ENCODE measurements around the gene CSMD2.
"Not testable (repeated sequence)": the region's sequence is repeated elsewhere in the genome, so short reads cannot be mapped to it uniquely, and the experiment has no call there.

The CSMD2 gene

GRCh38 chr1:34054920-34055319, 110.1 kb downstream of the CSMD2 start:
- DNase-seq (ENCODE audit: low read depth in 2 of 2) = no peak

- DNase-seq (ENCODE audit: low read depth in 2 of 2) = no peak
These were observed 111.4 kb downstream of the CSMD2 start for GRCh38 chr1:34053660-34054059.

GRCh38 chr1:34052565-34052964, 112.5 kb downstream of the CSMD2 start:
- no peak for DNase-seq (ENCODE audit: low read depth in 2 of 2)

- DNase-seq (ENCODE audit: low read depth in 2 of 2) = no peak
These were observed 114.1 kb downstream of the CSMD2 start for GRCh38 chr1:34050709-34051485.

- DNase-seq (ENCODE audit: low read depth in 2 of 2) = no peak
These were observed 115.0 kb downstream of the CSMD2 start for GRCh38 chr1:34049994-34050393.

- DNase-seq (ENCODE audit: low read depth in 2 of 2) = no peak
These were observed 115.6 kb downstream of the CSMD2 start for GRCh38 chr1:34049477-34049876.

GRCh38 chr1:34037856-34038255, 127.2 kb downstream of the CSMD2 start:
- DNase-seq (ENCODE audit: low read depth in 2 of 2) = no peak

- no peak for DNase-seq (ENCODE audit: low read depth in 2 of 2)
These were observed 127.9 kb downstream of the CSMD2 start for GRCh38 chr1:34037109-34037508.

GRCh38 chr1:34034036-34034435, 131.0 kb downstream of the CSMD2 start:
- DNase-seq (ENCODE audit: low read depth in 2 of 2) = no peak

GRCh38 chr1:34029954-34030353, 135.1 kb downstream of the CSMD2 start:
- no peak for DNase-seq (ENCODE audit: low read depth in 2 of 2)

- DNase-seq (ENCODE audit: low read depth in 2 of 2) = no peak
These were observed 135.5 kb downstream of the CSMD2 start for GRCh38 chr1:34029515-34029914.

- no peak for DNase-seq (ENCODE audit: low read depth in 2 of 2)
These were observed 136.5 kb downstream of the CSMD2 start for GRCh38 chr1:34028381-34029055.

- DNase-seq (ENCODE audit: low read depth in 2 of 2) = no peak
These were observed 139.4 kb downstream of the CSMD2 start for GRCh38 chr1:34025675-34026074.

- no peak for DNase-seq (ENCODE audit: low read depth in 2 of 2)
These were observed 140.5 kb downstream of the CSMD2 start for GRCh38 chr1:34024485-34024884.

GRCh38 chr1:34019741-34020552, 145.1 kb downstream of the CSMD2 start:
- no peak for DNase-seq (ENCODE audit: low read depth in 2 of 2)

- no peak for DNase-seq (ENCODE audit: low read depth in 2 of 2)
These were observed 146.7 kb downstream of the CSMD2 start for GRCh38 chr1:34018285-34018684.

GRCh38 chr1:34016281-34016680, 148.7 kb downstream of the CSMD2 start:
- DNase-seq (ENCODE audit: low read depth in 2 of 2) = not testable (repeated sequence)

- DNase-seq (ENCODE audit: low read depth in 2 of 2) = no peak
These were observed 150.9 kb downstream of the CSMD2 start for GRCh38 chr1:34013958-34014737.

GRCh38 chr1:34013136-34013535, 151.9 kb downstream of the CSMD2 start:
- no peak for DNase-seq (ENCODE audit: low read depth in 2 of 2)

- no peak for DNase-seq (ENCODE audit: low read depth in 2 of 2)
These were observed 155.6 kb downstream of the CSMD2 start for GRCh38 chr1:34009340-34009985.

GRCh38 chr1:34007760-34008159, 157.3 kb downstream of the CSMD2 start:
- DNase-seq (ENCODE audit: low read depth in 2 of 2) = no peak

All from stimulated activated CD8-positive, alpha-beta memory T cell treated with anti-CD3 and anti-CD28 coated beads, Interleukin-2, amount 100 ng/mL, for 1 hour (primary cell).